CD4-positive, alpha-beta T cell treated with Interleukin-17A for 1 hour (primary cell): ENCODE data around the gene SLC29A3.
"Not testable (repeated sequence)": the region's sequence is repeated elsewhere in the genome, so short reads cannot be mapped to it uniquely, and the experiment has no call there.

ENCODE experiments used
- DNase-seq: peaks from one replicate; pipeline ENCODE4 v3.0.0-alpha.2; 2020

The SLC29A3 gene

DNA sequence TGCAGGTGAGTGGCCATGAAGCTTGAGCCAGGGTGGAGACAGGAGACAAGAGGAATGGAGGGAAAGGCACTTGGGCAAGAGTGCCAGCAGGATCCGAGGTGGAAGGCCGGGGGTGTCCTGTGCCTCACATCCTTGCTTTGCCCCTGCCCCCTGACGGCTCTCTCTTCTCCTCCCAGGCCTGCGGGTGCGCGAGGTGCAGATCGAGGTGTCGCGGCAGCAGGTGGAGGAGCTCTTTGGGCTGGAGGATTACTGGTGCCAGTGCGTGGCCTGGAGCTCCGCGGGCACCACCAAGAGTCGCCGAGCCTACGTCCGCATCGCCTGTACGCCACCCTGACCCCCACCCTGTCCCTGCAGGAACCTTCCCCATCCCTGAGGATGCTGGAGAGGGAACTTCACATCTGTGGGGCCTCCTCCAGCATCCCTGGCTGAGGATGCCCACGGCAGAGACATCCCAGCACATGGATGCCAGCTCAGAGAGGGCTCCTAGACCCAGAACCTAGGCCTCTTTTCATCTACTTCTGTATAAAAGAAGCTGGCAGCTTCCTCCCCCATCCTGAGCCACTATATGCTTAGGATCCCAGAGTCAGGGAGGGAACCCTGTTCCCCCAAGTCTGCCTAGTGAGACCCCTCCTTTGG is 34.4 kb upstream of the SLC29A3 start:
- DNase-seq, result no peak

DNA sequence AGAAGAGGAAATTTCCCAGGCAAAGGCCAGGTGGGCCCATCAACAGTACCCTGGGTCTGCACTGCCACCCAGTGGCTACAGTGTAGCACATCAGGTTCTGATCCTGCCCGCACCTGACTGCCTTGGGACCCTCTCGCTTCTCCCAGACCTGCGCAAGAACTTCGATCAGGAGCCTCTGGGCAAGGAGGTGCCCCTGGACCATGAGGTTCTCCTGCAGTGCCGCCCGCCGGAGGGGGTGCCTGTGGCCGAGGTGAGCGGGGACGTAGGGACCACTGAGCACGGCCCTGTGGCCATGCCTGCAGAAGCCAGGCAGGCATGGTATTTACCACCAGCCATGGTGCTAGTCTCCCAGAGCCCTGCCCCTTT is 33.9 kb upstream of the SLC29A3 start:
- peak; percentile 27 for DNase-seq

DNA sequence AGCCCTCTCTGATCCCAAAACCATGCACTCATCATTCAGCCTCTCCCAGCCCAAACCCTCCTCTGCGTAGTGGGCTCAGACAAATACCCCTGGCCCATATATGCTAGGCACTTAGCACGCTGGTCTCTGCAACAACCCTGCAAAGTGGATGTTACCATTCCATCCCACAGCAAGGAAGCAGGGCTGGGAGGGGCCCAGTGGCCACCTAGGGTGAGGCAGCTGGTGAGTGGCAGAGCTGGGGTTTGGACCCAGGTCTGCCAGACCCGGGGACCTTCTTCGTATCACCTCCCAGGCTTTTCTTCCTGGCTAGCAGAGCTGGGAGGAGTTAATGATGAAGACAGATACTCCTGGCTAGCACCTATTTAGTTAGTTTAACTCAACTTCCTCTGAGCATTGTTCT is 33.1 kb upstream of the SLC29A3 start:
- no peak for DNase-seq

DNA sequence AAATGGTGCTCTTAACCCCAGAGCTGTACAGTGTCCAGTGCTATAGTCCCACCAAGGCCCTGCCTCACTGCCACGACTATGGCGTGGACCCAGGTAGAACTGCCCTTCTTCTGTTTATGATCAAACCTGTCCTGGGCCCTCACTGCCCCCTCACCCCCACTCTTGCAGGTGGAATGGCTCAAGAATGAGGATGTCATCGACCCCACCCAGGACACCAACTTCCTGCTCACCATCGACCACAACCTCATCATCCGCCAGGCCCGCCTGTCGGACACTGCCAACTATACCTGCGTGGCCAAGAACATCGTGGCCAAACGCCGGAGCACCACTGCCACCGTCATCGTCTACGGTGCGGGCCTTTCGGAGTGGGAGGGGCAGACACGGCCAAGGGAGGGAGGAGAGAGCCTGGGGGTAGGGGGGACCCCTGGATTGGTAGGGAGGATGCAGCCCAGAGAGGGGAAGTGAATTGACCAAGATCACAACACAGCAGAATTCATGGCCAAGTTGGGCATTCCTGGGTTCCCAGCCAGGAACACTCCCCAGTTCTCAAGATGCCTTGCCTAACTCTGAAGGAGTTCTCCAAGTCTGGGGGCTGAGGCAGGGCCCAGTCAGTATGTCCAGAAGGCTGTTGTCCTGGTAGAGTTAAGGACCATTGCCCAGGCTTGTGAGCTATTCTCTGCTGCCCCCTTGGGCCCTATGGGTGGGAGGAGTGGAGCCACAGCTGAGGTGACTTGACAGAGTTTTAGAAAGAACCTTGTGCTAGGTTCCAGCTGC is 32.4 kb upstream of the SLC29A3 start:
- DNase-seq, result no peak

DNA sequence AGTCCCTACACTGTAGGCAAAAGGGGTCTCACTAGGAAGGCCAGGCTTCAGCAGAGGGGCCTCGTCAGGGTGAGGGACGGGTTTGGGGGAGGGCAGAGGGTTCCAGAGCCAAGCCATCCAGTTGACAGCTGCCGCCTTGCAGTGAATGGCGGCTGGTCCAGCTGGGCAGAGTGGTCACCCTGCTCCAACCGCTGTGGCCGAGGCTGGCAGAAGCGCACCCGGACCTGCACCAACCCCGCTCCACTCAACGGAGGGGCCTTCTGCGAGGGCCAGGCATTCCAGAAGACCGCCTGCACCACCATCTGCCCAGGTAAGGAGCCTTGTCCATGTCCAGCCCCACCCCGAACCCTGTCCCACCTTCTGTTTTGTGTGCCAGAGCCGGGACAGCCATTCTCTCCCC is 31.6 kb upstream of the SLC29A3 start:
- no peak for DNase-seq

DNA sequence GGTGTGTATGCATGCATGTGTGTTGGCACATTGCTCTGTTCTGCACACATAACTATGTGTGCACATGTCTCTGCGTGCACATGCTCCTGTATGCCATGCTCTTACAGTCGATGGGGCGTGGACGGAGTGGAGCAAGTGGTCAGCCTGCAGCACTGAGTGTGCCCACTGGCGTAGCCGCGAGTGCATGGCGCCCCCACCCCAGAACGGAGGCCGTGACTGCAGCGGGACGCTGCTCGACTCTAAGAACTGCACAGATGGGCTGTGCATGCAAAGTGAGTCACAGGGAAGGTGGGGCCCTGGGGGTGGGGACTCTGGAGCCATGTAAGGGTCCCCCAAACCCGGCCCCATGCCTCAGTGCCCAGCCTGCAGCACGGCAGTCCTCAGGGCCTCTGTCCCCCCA is 30.6 kb upstream of the SLC29A3 start:
- no peak for DNase-seq

DNA sequence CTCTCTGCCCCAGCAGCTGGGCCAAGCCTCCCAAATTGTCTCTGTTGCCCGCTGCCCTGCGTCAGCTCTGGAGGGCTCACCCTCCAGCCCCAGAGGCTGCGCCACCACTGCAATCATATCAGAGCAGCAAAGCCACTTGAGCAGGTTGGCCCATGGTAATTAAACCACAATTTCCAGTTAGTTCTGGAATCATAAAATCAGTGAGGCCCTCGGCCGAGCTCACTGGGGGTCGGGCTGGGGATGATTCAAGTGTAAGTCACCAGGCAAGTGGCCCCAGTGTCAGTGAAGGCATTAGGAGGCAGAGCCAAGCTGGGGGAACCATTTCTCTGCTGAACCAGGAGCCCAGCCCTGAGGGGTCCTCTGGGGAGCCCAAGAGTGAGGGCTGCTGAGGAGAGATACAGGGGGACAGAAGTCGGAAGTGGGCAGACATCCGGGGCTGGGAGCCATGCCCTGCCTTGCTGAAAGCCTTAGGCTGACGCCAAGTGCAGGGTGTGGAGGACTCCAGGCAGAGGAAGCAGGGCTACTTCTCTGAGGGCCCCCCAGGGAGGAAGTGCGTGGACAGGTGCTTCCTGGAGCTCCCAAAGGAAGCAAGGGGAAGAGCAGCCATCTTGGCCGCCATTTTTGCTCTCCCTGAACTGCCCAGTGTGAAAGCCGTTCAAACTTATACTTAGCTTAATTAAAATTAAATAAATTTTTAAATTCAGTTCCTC is 29.5 kb upstream of the SLC29A3 start:
- no peak for DNase-seq

DNA sequence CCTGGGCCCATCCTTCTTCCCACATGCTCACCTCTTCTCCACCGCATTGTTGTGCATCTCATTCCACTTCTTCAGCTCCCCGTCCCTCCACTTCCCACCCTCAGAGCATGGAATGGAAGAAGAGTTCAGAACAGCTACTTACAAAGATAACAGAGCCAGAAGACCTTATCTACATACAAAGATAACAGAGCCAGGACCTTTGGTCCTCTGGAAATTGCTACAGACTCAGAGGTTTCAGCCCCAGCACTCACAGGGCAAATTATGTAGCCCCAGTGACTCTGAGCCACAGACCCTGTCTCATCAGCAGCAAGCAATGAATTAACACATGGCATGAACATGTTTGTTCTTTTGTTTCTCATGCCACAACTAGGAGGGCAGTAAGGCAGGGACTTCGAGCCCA is 28.7 kb upstream of the SLC29A3 start:
- no peak for DNase-seq

DNA sequence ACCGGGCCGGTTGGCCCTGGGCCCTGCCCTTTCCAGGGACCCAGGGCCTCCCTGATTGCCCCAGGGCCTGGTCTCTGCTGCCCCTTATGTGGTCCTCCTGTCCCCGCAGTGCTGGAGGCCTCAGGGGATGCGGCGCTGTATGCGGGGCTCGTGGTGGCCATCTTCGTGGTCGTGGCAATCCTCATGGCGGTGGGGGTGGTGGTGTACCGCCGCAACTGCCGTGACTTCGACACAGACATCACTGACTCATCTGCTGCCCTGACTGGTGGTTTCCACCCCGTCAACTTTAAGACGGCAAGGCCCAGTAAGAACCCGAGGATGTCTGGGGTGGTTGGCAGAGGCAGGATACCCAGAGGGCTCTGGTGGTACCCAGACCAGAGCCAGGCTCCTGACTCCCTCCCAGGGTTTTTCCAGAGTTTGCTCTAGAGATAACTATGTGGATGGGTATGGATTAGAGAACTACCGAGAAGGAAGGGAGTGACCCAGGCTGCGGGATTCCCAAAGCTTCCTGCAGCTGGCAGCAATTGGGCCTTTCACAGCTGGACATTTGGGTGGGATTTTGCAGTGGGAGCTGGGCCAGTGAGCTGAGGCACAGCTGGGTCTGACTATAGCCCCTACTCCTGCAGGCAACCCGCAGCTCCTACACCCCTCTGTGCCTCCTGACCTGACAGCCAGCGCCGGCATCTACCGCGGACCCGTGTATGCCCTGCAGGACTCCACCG is 28.1 kb upstream of the SLC29A3 start:
- DNase-seq, result no peak

DNA sequence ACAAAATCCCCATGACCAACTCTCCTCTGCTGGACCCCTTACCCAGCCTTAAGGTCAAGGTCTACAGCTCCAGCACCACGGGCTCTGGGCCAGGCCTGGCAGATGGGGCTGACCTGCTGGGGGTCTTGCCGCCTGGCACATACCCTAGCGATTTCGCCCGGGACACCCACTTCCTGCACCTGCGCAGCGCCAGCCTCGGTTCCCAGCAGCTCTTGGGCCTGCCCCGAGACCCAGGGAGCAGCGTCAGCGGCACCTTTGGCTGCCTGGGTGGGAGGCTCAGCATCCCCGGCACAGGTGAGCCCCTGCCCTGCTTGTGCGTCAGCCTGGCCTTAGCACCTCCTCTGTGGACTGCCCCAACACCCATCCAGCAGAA is 27.5 kb upstream of the SLC29A3 start:
- no peak for DNase-seq

DNA sequence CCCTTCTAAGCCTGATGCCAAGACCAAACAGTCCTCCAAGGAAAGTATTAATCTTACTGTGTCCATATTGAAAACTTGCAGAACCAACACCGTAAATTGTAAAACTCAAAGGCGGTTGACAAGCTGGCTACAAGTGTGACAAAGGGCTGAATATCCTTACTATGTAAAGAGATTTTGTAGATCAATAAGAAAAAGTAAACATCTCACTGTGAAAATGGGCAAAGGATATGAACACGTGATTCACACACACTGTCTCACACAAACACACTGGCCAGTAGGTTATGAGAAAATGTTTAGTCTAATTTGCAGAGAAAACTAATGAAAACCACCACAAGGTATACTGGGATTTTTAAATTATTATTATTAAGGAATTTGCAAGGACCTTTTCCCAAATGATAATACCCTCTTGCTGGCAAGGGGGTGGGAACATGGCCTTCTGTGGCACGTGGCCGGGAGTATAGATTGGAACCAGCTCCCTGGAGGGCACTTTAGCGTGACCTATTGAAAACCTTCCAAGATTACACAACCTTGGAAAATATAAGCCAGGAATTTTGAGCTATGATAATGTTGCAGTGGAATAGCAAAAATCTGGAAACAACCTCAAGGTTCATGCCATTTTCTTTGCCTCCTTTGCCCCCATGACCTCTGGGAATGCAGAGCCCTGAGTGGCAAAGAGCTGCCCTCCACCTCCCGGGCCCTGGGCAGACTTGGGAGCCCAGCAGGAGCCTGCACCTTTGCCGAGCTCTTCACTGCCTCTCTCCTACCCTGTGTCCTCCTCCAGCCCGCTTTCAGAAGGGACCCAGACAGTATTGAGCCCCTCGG is 26.2 kb upstream of the SLC29A3 start:
- DNase-seq, result no peak

DNA sequence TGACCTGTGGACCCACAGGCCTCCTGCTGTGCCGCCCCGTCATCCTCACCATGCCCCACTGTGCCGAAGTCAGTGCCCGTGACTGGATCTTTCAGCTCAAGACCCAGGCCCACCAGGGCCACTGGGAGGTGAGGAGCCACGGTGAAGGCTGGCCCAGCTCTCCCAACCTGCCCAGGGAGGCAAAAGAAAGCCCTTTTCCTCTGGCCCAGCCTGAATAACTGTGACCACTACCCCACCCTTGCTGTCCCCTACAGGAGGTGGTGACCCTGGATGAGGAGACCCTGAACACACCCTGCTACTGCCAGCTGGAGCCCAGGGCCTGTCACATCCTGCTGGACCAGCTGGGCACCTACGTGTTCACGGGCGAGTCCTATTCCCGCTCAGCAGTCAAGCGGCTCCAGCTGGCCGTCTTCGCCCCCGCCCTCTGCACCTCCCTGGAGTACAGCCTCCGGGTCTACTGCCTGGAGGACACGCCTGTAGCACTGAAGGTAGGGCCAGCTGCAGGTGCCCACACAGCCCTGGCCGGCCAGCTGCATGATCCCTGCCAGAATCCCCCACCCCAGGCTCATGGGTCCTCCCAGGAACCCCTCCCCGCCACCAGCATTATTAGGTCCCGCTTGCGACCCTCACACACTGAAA is 25.5 kb upstream of the SLC29A3 start:
- no peak for DNase-seq

DNA sequence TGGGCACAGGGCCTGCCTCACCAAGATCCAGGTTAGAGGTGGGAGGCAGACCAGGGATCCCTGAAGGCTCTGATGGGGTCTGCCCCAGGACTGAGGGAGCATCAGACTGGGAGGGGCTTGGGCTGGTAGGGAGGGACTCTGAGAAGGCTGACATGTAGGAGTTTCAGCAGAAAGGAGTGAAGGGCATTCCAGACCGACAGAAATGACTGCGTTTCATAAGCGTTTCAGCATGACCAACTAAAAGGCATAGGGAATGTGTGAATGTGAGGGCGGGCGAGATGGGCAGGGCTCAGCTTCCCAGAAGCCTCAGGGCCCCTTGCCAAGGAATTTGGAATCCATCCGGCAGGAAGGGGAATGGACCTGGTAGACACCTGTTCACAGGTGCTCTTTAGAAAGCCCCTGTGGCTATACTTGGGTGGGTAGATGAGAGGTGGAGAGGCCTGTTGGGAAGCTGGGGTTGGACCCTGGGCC is 24.9 kb upstream of the SLC29A3 start:
- DNase-seq, result no peak

DNA sequence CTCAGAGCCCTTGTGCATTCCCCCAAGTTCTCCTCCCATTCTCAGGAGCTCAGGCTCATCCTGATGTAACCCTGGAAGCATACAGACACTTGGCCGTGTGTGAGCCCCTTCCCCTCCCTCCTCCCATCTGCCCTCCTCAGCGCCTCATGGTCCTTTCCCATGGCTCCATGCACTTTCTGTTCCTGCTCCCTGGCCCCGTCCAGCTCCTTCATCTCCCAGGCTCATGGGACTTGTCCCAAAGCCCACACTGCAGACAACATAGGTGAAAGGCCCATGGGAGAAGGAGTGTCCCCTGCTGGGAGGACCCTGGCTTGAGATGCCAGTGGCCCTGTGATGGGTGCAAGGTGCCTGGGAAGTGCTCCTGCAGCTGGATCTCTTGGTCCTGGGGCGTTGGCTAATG is 24.2 kb upstream of the SLC29A3 start:
- DNase-seq, result no peak

DNA sequence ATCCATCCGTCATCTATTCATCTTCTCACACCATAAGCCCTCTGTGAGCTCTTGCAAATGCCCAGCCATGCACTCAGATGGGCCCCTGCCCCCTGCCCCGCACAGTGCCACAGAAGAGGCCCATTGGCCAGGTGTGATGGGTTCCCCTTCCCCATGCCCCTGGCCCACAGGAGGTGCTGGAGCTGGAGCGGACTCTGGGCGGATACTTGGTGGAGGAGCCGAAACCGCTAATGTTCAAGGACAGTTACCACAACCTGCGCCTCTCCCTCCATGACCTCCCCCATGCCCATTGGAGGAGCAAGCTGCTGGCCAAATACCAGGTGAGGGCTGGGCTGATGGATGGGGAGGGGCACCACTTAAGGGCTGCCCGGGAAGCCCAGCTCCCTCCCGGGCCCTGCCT is 23.4 kb upstream of the SLC29A3 start:
- no peak for DNase-seq

DNA sequence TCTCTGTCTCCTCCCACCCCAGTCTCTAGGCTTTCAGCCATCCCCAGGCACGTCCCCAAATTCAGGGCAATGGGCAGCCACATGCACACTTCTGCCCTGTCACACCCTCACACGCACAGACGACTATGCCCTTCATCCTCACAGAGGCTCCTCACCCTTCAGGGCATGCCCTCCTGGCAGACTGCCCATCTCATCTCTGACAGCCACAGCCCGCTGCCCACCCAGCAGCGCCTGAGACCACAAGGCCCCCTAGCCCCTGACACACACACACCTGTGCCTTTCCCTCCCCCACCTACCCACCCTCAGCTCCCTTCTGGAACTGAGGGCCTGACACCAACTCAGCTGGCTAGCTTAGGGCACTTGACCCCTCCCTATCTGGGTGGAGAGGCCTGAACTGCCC is 23.0 kb upstream of the SLC29A3 start:
- no peak for DNase-seq

DNA sequence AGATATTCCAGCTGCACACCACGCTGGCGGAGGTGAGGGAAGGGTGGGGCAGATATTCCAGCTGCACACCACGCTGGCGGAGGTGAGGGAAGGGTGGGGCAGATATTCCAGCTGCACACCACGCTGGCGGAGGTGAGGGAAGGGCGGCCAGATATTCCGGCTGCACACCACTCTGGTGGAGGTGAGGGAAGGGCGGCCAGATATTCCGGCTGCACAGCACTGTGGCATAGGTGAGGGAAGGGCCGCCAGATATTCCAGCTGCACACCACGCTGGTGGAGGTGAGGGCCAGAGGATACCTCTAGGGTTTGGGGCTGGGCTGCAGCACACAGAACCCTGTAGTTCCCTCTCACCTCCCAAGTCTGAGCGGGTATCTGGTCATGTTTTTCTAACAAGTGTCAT is 22.2 kb upstream of the SLC29A3 start:
- not testable (repeated sequence) for DNase-seq

DNA sequence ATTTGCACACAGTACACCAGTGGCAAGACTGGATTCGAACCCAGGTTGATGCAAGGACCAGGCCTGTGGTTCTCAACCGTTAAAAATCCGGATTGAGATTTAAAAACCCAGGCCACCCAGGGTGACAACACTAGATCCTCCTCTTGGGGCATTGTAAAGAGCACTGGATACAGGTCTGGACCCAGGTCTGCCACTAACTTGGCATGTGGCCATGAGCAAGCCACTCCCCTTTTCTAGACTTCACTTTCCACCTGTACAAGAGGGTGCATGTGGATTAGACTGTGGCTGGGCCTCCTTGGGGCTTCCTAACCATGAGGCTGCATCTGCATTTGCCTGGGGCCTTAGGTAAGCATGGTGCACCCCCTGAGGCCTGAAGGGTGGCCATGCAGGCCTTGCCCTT is 21.7 kb upstream of the SLC29A3 start:
- no peak for DNase-seq

DNA sequence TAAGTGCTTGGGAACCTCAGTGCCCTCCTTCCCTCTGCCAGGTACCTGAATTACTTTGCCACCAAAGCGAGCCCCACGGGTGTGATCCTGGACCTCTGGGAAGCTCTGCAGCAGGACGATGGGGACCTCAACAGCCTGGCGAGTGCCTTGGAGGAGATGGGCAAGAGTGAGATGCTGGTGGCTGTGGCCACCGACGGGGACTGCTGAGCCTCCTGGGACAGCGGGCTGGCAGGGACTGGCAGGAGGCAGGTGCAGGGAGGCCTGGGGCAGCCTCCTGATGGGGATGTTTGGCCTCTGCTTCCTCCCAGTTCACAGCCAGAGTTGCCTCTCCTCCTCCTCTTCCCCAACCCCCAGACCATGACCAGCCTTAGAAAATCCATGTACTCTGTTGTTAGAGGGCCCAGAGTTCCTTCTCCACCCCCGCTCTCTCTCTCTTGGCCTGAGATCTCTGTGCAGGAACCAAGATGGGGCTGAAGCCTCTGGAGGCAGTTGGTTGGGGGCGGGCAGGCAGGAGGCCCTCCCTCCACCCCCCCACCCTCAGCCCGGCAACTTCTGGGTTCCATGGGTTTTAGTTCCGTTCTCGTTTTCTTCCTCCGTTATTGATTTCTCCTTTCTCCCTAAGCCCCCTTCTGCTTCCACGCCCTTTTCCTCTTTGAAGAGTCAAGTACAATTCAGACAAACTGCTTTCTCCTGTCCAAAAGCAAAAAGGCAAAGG is 19.8 kb upstream of the SLC29A3 start:
- DNase-seq, result no peak

DNA sequence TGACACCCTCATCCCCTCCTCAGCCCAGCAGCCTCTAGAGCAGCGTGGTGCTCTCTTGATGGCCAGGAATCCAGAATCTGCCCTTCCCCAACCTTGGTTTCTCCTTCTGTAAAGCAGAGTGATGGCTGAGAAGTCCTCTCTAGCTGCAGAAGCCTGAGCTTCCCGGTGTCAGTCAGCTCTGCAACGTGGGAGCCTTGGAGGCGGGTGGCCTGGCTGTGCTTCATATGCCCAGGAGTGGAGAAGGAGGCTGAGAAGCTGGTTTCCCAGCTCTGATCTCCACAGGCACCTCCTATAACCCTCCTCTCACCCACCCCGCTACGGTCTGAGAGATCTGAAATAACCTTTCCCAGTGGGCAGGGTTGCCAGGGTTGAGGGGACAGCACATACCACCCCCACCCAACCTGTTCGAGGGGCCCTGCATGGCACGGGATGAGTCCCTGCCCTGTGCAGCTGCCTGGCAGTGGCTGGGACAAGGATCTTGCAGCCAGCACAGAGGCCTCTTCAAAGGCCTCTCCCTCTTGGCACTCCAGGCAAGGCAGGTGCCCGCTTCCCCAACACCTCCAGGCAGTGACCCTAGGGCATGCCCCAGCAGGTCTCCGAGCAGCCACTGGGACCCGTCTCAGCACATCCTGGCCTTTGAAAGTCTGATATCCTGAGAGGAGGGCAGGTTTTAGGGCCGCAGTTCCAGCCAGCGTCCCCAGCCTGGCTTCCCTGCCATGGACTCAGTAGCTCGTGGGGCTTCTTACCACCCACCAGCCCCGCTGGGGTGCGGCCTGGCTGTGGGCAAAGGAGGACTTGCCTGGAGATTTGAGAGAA is 18.3 kb upstream of the SLC29A3 start:
- no peak for DNase-seq
